OCI-LY3 (cell line): ENCODE measurements around the gene MIER1.

ENCODE experiments used
- H2AFZ ChIP-seq: fragments of 200-600, 300-600 bp; shearing (Covaris generic); 2 replicates; pipeline ENCODE4 v1.6.0; 2014; ENCODE audit warnings: antibody characterized with exemption, low read depth, low read length
- H3K27ac ChIP-seq: fragments of 200-600, 300-600 bp; sonication (generic); 2 replicates; pipeline ENCODE4 v1.5.1; 2014; ENCODE audit warnings: mild to moderate bottlenecking, low read length, moderate library complexity, mixed read lengths
- H3K27me3 ChIP-seq: fragments of 200-600, 300-600 bp; sonication (generic); 2 replicates; pipeline ENCODE4 v1.6.1; 2014; ENCODE audit warnings: low read depth, low read length, mixed read lengths
- H3K36me3 ChIP-seq: fragments of 200-600, 300-600 bp; sonication (generic); replicated peaks from 2 replicates; pipeline ENCODE3; 2014; ENCODE audit warnings: low read depth, low read length, mixed read lengths
- H3K4me1 ChIP-seq: fragments of 300-600, 200-600 bp; sonication (generic); 2 replicates; pipeline ENCODE4 v1.6.1; 2014; ENCODE audit warnings: low read length, mixed read lengths
- H3K4me2 ChIP-seq: fragments of 200-600, 300-600 bp; sonication (generic); 2 replicates; pipeline ENCODE4 v1.6.1; 2014; ENCODE audit warnings: low read length, mixed read lengths
- H3K4me3 ChIP-seq: fragments of 300-600, 200-600 bp; sonication (generic); 2 replicates; pipeline ENCODE4 v1.5.1; 2014; ENCODE audit warnings: antibody characterized with exemption, mild to moderate bottlenecking, low read length, moderate library complexity
- H3K79me2 ChIP-seq: fragments of 300-600, 200-600 bp; shearing (Covaris generic); 2 replicates; pipeline ENCODE4 v1.6.1; 2014; ENCODE audit warnings: mild to moderate bottlenecking, low read length, mixed read lengths
- H3K9ac ChIP-seq: fragments of 300-600, 200-600 bp; shearing (Covaris generic); 2 replicates; pipeline ENCODE4 v1.6.0; 2014; ENCODE audit warnings: mild to moderate bottlenecking, low read length, moderate library complexity
- H3K9me3 ChIP-seq: fragments of 200-600, 300-600 bp; shearing (Covaris generic); 2 replicates; pipeline ENCODE4 v1.6.1; 2014; ENCODE audit warnings: low read length, mixed read lengths; ENCODE audit not compliant: insufficient read depth
- H4K20me1 ChIP-seq: fragments of 200-600, 300-600 bp; sonication (generic); 2 replicates; pipeline ENCODE4 v1.6.1; 2016; ENCODE audit warnings: low read length, mixed read lengths; ENCODE audit not compliant: insufficient read depth
- EZH2phosphoT487 ChIP-seq: fragments of 200-600 bp; shearing (Covaris generic); IDR thresholded peaks from 2 replicates; pipeline ENCODE4 v1.6.1; 2018; ENCODE audit warnings: antibody characterized with exemption, mixed run types, low read depth
- TF ChIP-seq, protein P1 (sequence below): fragments of 200-600, 300-600 bp; sonication (generic); IDR thresholded peaks from 2 replicates; pipeline ENCODE4 v1.5.1; 2014; ENCODE audit warnings: antibody characterized with exemption, low read length, low read depth

Gene MIER1

DNA sequence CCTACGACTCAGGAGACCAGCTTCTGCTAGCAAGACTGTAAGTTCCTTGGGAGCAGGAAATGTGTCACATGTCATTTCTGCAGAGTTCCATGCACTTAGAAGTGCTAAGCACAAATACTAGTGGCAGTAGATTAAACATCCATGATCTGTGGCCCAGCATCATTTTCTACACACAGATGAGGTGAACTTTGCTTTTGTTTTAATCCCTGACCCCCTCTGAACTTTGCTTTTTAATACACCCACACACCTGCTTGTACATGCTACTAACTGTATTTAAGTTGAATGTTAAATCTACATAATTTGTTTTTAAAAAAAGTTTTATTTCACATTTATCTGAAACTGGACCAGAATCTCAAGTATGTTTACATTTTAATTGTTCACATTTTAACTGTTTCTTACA, 104.7 kb downstream of the MIER1 start:
- TF ChIP-seq, protein P1, sequence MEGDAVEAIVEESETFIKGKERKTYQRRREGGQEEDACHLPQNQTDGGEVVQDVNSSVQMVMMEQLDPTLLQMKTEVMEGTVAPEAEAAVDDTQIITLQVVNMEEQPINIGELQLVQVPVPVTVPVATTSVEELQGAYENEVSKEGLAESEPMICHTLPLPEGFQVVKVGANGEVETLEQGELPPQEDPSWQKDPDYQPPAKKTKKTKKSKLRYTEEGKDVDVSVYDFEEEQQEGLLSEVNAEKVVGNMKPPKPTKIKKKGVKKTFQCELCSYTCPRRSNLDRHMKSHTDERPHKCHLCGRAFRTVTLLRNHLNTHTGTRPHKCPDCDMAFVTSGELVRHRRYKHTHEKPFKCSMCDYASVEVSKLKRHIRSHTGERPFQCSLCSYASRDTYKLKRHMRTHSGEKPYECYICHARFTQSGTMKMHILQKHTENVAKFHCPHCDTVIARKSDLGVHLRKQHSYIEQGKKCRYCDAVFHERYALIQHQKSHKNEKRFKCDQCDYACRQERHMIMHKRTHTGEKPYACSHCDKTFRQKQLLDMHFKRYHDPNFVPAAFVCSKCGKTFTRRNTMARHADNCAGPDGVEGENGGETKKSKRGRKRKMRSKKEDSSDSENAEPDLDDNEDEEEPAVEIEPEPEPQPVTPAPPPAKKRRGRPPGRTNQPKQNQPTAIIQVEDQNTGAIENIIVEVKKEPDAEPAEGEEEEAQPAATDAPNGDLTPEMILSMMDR, result no peak
- no peak for TF ChIP-seq EZH2phosphoT487
- Histone ChIP-seq H3K27ac (no peak overlapping the region), H2AFZ (no peak overlapping the region), H3K9ac (no peak overlapping the region), H4K20me1 (no peaks in the 10 kb centered on the region), H3K4me1 (no peaks in the 10 kb centered on the region), H3K79me2 (no peaks in the 10 kb centered on the region), H3K9me3 (no peaks in the 10 kb centered on the region), H3K36me3 (no peaks in the 10 kb centered on the region), H3K4me3 (no peak overlapping the region), H3K4me2 (no peak overlapping the region), H3K27me3 (no peaks in the 10 kb centered on the region)

DNA sequence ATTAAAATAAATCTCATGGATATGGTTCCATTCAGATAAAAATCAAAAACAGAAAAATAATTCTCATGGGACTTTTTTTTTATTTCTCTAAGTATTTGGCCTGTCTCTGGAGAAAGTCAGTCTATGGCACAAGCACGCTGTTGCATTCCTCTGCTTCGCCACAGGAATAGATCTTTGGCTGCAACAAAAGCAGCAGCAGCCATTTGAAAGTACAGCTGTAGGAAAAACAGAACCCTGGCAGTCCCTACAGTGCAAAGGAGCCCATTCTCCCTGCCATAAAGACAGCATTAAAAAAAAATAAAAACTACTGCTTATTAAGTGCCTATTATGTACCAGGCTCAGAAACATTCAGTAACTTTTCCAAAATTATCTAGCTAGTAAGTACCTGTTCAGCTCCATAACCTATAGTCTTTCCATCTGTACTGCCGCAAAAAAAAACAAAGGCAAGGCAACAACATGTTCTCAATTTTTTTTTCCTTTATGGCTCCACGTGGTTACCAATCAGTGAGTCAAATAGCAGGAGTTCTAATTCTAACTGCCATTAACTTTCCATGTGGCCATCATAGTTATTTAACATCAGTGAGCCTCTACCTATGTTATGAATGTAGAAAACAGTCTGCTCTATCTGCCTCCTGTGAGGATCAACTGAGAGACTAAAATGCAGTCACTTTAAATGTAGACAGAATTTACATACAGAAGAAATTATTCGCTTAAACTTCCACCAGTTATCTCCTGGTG, 106.5 kb downstream of the MIER1 start:
- Histone ChIP-seq H3K4me3 (no peak overlapping the region), H3K4me1 (no peaks in the 10 kb centered on the region), H3K36me3 (no peaks in the 10 kb centered on the region), H4K20me1 (no peaks in the 10 kb centered on the region), H3K9ac (no peak overlapping the region), H3K27me3 (no peaks in the 10 kb centered on the region), H3K27ac (no peak overlapping the region), H3K4me2 (no peak overlapping the region), H3K79me2 (no peaks in the 10 kb centered on the region), H3K9me3 (no peaks in the 10 kb centered on the region), H2AFZ (no peak overlapping the region)
- no peak for TF ChIP-seq EZH2phosphoT487
- TF ChIP-seq, protein P1, result no peak

DNA sequence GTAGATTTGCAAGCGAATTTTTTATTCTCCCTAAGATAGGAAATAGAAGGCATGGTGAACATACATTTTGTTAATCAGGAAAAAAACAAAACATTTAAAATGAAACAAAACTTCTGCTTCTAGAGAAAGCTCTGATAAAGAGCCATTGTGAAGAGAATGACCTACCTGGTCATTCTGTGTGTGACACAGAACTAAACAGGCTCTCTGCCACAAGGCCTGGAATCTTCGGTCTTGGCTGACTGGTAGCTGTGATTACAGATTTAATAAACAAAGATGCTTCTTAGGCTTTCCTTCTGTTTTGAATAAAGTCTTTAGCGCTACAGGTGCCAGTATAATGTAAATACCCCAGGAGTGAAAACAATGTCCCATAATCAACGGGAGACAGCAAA, 107.1 kb downstream of the MIER1 start:
- Histone ChIP-seq H3K4me3 (no peak overlapping the region), H3K4me1 (no peaks in the 10 kb centered on the region), H4K20me1 (no peaks in the 10 kb centered on the region), H3K4me2 (no peak overlapping the region), H3K27ac (no peak overlapping the region), H2AFZ (no peak overlapping the region), H3K9ac (no peak overlapping the region), H3K79me2 (no peaks in the 10 kb centered on the region), H3K27me3 (no peaks in the 10 kb centered on the region), H3K9me3 (no peaks in the 10 kb centered on the region), H3K36me3 (no peaks in the 10 kb centered on the region)
- TF ChIP-seq EZH2phosphoT487, result no peak
- TF ChIP-seq, protein P1, result no peak
